ENCODE results near the gene CDH1.

CDH1 gene

GRCh38 chr16:68740628-68741346, 3.7 kb downstream of the CDH1 start:
- no peaks in the 10 kb centered on the region for H3K9me3 Mint-ChIP-seq
- no peak overlapping the region for H3K4me3 Mint-ChIP-seq
- H3K27me3 Mint-ChIP-seq = peaks cover 35% of the 10 kb centered on the region
- H3K27ac Mint-ChIP-seq = no peak overlapping the region
- H3K36me3 Mint-ChIP-seq (ENCODE audit: low read depth) = no peaks in the 10 kb centered on the region
- peaks cover 26% of the 10 kb centered on the region for H3K4me1 Mint-ChIP-seq (ENCODE audit: low read depth)

- Mint-ChIP-seq H3K4me3 (no peak overlapping the region), H3K4me1 (ENCODE audit: low read depth) (peaks cover 18% of the 10 kb centered on the region), H3K9me3 (no peaks in the 10 kb centered on the region), H3K27me3 (peaks cover 19% of the 10 kb centered on the region), H3K27ac (no peak overlapping the region), H3K36me3 (ENCODE audit: low read depth) (no peaks in the 10 kb centered on the region)
Observed at GRCh38 chr16:68743664-68744063, 6.6 kb downstream of the CDH1 start.

DNA sequence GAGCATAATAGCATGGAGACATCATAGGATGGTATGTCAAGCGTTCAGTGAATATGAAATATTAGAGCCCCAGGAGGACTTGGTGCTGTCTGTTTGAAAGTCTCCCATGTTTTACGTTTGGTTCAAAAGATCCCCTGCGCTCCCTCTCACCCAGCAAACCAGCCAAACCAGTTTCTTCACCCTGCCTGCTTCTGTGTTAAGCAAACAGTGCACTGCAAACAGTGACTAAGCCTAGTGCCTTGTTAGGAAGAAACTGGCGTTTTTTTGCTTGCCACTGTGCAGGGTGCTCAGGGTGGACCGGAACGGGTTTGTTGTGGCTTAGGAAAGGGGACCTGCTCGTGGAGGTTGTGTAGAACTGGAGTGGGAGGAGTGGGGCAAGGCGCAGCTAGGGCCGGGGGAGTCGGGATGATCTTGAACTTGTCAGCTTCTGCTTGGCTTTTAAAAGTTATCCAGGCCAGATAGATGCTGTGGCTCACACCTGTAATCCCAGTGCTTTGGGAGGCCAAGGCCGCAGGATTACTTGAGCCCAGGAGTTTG, 7.7 kb downstream of the CDH1 start:
- H3K27me3 Mint-ChIP-seq = peaks cover 18% of the 10 kb centered on the region
- no peak overlapping the region for H3K4me3 Mint-ChIP-seq
- H3K4me1 Mint-ChIP-seq (ENCODE audit: low read depth) = peaks cover 17% of the 10 kb centered on the region
- no peak overlapping the region for H3K27ac Mint-ChIP-seq
- H3K36me3 Mint-ChIP-seq (ENCODE audit: low read depth) = no peaks in the 10 kb centered on the region
- no peaks in the 10 kb centered on the region for H3K9me3 Mint-ChIP-seq

- Mint-ChIP-seq H3K4me3 (no peak overlapping the region), H3K27ac (no peak overlapping the region), H3K9me3 (no peaks in the 10 kb centered on the region), H3K36me3 (ENCODE audit: low read depth) (no peaks in the 10 kb centered on the region), H3K4me1 (ENCODE audit: low read depth) (no peaks in the 10 kb centered on the region), H3K27me3 (peaks cover 17% of the 10 kb centered on the region)
Observed at GRCh38 chr16:68746951-68747350, 9.9 kb downstream of the CDH1 start.

GRCh38 chr16:68749432-68749831, 12.3 kb downstream of the CDH1 start:
- H3K27ac Mint-ChIP-seq = no peak overlapping the region
- peaks cover 20% of the 10 kb centered on the region for H3K4me1 Mint-ChIP-seq (ENCODE audit: low read depth)
- H3K9me3 Mint-ChIP-seq = no peaks in the 10 kb centered on the region
- peaks cover 15% of the 10 kb centered on the region for H3K27me3 Mint-ChIP-seq
- no peak overlapping the region for H3K4me3 Mint-ChIP-seq
- H3K36me3 Mint-ChIP-seq (ENCODE audit: low read depth) = no peaks in the 10 kb centered on the region

DNA sequence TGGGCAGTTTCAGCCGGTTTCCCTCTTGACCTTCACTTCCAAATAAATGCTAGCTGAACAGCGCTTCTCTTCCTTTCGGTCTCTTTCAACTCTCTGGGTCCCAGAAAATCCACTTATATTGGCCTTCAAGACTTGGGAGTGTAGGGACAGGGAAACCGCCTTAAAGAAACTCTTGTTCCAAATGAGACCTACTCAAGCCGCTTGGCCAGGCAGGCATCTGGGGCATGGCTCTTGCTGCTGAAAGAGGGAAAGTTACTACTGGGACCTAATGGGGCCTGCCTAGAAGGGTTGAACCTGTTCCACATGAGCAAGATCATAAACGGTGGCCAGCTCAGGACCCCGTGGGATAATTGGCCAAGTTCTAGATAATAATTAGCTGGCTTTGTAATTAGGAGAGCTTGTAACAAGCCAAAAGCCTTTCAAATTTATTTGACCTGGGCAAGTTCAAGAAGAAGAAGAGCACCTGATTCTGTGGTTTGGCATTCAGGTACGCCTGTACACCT, 13.2 kb downstream of the CDH1 start:
- Mint-ChIP-seq H3K9me3 (no peaks in the 10 kb centered on the region), H3K36me3 (ENCODE audit: low read depth) (no peaks in the 10 kb centered on the region), H3K4me3 (no peak overlapping the region), H3K4me1 (ENCODE audit: low read depth) (peaks cover 25% of the 10 kb centered on the region), H3K27ac (no peak overlapping the region), H3K27me3 (peaks cover 10% of the 10 kb centered on the region)

- Mint-ChIP-seq H3K4me1 (ENCODE audit: low read depth) (peaks cover 33% of the 10 kb centered on the region), H3K36me3 (ENCODE audit: low read depth) (no peaks in the 10 kb centered on the region), H3K4me3 (no peak overlapping the region), H3K9me3 (no peaks in the 10 kb centered on the region), H3K27ac (peak overlapping the region; percentile 9), H3K27me3 (peaks cover 10% of the 10 kb centered on the region)
Observed at GRCh38 chr16:68751160-68751559, 14.1 kb downstream of the CDH1 start.

GRCh38 chr16:68752602-68753001, 15.5 kb downstream of the CDH1 start:
- Mint-ChIP-seq H3K4me1 (ENCODE audit: low read depth) (peaks cover 48% of the 10 kb centered on the region), H3K4me3 (peak overlapping the region; percentile 8), H3K27ac (peak overlapping the region; percentile 68)

GRCh38 chr16:68754084-68754792, 17.1 kb downstream of the CDH1 start:
- H3K4me1 Mint-ChIP-seq (ENCODE audit: low read depth) = peaks cover 59% of the 10 kb centered on the region
- no peaks in the 10 kb centered on the region for H3K36me3 Mint-ChIP-seq (ENCODE audit: low read depth)
- no peaks in the 10 kb centered on the region for H3K9me3 Mint-ChIP-seq
- H3K27me3 Mint-ChIP-seq = peaks cover 5% of the 10 kb centered on the region
- no peak overlapping the region for H3K27ac Mint-ChIP-seq
- no peak overlapping the region for H3K4me3 Mint-ChIP-seq

More at GRCh38 chr16:68752602-68753001, 15.5 kb downstream of the CDH1 start:
- peaks cover 10% of the 10 kb centered on the region for H3K27me3 Mint-ChIP-seq
- H3K36me3 Mint-ChIP-seq (ENCODE audit: low read depth) = no peaks in the 10 kb centered on the region
- H3K9me3 Mint-ChIP-seq = no peaks in the 10 kb centered on the region

DNA sequence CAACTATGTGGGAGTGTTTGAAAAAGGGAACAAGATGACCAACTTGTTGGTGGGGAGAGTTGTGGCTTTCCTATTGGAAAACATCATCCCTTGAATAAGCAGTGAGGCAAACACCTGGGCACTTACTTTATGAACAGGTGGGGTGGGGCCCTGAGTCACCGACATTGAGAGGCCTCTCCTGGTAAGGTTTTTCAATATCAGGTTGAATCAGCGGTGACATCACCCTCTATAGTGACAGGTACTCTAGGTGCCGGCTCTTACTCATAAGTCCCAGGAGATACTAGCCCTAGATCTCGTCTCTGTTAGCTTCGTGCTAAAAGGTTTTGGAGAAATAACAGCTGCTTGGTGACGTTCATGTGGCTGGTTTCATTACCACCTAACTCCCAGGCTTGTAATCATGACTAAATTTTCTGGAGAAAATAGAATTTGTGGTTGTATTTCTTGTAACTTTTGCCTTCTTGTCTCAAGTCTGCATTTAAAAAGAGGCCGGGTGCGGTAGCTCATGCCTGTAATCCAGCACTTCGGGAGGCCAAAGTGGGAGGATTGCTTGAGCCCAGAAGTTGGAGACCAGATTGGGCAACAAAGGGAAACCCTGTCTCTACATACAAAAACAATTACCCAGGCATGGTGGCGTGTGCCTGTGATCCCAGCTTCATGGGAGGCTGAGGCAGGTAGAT, 19.3 kb downstream of the CDH1 start:
- peaks cover 71% of the 10 kb centered on the region for H3K4me1 Mint-ChIP-seq (ENCODE audit: low read depth)
- no peaks in the 10 kb centered on the region for H3K36me3 Mint-ChIP-seq (ENCODE audit: low read depth)
- no peaks in the 10 kb centered on the region for H3K27me3 Mint-ChIP-seq
- H3K9me3 Mint-ChIP-seq = no peaks in the 10 kb centered on the region
- H3K27ac Mint-ChIP-seq = peak overlapping the region; percentile 91
- H3K4me3 Mint-ChIP-seq = peak overlapping the region; percentile 31

DNA sequence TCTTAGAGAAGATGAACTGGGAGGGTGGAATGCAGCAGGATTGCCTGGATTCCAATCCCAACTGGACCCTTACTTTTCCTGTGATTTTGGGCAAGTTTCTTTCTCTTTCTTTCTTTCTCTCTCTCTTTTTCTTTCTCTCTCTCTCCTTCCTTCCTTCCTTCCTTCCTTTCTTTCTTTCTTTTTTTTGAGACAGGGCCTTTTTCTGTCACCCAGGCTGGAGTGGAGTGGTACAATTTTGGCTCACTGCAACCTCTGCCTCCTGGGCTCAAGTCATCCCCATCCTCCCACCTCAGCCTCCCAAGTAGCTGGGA, 20.5 kb downstream of the CDH1 start:
- H3K4me3 Mint-ChIP-seq = peak overlapping the region; percentile 66
- H3K36me3 Mint-ChIP-seq (ENCODE audit: low read depth) = no peaks in the 10 kb centered on the region
- H3K9me3 Mint-ChIP-seq = no peaks in the 10 kb centered on the region
- no peaks in the 10 kb centered on the region for H3K27me3 Mint-ChIP-seq
- H3K27ac Mint-ChIP-seq = peak overlapping the region; percentile 91
- H3K4me1 Mint-ChIP-seq (ENCODE audit: low read depth) = peaks cover 66% of the 10 kb centered on the region

DNA sequence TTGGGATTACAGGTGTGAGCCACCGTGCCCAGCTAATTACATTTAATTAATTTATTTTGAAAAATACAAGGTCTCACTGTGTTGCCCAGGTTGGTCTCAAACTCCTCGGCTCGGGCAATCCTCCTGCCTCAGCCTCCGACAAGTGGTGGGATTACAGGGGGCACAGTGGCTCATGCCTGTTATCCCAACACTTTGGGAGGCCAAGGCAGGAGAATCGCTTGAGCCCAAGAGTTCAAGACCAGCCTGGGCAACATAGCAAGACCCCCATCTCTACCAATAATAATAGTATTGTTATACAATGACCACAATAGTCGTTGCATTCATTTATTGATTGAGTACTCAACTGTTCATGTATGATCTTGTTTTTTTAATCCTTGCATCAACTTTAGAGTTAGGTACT, 22.0 kb downstream of the CDH1 start:
- Mint-ChIP-seq H3K36me3 (ENCODE audit: low read depth) (no peaks in the 10 kb centered on the region), H3K27ac (no peak overlapping the region), H3K4me1 (ENCODE audit: low read depth) (peaks cover 59% of the 10 kb centered on the region), H3K27me3 (no peaks in the 10 kb centered on the region), H3K9me3 (no peaks in the 10 kb centered on the region), H3K4me3 (no peak overlapping the region)

DNA sequence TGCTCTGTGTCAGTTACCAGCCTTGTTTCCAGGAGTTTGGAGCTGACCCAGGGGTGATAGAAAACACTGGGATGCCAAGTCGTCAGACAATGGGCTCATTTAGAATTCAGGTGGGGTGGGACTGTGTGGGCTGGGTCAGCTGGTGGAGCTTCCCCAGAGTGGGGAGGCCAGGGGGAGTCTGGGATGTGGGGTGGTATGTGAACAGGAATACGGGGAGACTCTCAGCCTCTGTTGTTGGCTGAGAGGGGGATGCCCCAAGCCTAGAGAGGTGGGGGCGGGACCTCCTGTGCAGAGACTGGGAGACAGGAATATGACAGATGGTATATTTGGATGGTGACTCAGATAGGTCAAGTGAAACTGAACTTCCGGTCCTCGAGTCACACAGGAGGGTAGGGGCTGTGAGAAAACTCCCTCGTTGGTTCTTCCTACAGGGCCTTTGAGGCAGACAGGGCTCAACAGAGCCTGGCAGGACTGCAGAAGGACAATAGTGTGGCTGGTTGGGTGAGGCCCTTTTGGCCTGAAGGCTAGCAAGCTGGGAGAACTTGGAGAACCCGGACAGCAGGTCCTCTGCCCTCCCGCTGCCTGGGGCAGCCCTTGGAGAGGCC, 23.7 kb downstream of the CDH1 start:
- Mint-ChIP-seq H3K4me1 (ENCODE audit: low read depth) (peaks cover 61% of the 10 kb centered on the region), H3K4me3 (peak overlapping the region; percentile 24)

GRCh38 chr16:68762996-68763756, 26.1 kb downstream of the CDH1 start:
- no peaks in the 10 kb centered on the region for H3K9me3 Mint-ChIP-seq
- no peak overlapping the region for H3K4me3 Mint-ChIP-seq
- H3K27me3 Mint-ChIP-seq = no peaks in the 10 kb centered on the region
- no peaks in the 10 kb centered on the region for H3K36me3 Mint-ChIP-seq (ENCODE audit: low read depth)
- H3K27ac Mint-ChIP-seq = no peak overlapping the region
- peaks cover 38% of the 10 kb centered on the region for H3K4me1 Mint-ChIP-seq (ENCODE audit: low read depth)

More for the DNA sequence above, 23.7 kb downstream of the CDH1 start:
- Mint-ChIP-seq H3K27me3 (no peaks in the 10 kb centered on the region), H3K27ac (peak overlapping the region; percentile 27), H3K36me3 (ENCODE audit: low read depth) (no peaks in the 10 kb centered on the region), H3K9me3 (no peaks in the 10 kb centered on the region)
